ENCODE data around the gene SLC16A10. TPM values are rescaled to one million over a fixed set of nuclear protein-coding genes. Genes with fewer than 3 reads are reported as not detected.

SLC16A10 gene
- total and polyA plus RNA-seq, 2 experiments from 2014 or later: 12.1 to 30.9 TPM

- H3K36me3 ChIP-seq (ENCODE audit: insufficient read depth): no peaks in the 10 kb centered on the region
- ATAC-seq (no peak), DNase-seq (ENCODE audit: low spot score) (no peak)
- TF ChIP-seq CTCF (conservative IDR thresholded peaks at IDR 0.05; ENCODE audit: low read depth in 2 of 2) (no peak), CREB1 (CRISPR knock-in tag; IDR thresholded peaks at IDR 0.05; ENCODE audit: low read depth) (no peak), ETS1 (IDR thresholded peaks at IDR 0.05) (no peak), NANOG (IDR thresholded peaks at IDR 0.05; ENCODE audit: borderline replicate concordance) (no peak), EZH2 (IDR thresholded peaks at IDR 0.05; ENCODE audit: low read depth, unreplicated experiment) (no peak), POLR2AphosphoS5 (IDR thresholded peaks at IDR 0.05; ENCODE audit: low read depth) (no peak)
- TF ChIP-seq, protein P1, sequence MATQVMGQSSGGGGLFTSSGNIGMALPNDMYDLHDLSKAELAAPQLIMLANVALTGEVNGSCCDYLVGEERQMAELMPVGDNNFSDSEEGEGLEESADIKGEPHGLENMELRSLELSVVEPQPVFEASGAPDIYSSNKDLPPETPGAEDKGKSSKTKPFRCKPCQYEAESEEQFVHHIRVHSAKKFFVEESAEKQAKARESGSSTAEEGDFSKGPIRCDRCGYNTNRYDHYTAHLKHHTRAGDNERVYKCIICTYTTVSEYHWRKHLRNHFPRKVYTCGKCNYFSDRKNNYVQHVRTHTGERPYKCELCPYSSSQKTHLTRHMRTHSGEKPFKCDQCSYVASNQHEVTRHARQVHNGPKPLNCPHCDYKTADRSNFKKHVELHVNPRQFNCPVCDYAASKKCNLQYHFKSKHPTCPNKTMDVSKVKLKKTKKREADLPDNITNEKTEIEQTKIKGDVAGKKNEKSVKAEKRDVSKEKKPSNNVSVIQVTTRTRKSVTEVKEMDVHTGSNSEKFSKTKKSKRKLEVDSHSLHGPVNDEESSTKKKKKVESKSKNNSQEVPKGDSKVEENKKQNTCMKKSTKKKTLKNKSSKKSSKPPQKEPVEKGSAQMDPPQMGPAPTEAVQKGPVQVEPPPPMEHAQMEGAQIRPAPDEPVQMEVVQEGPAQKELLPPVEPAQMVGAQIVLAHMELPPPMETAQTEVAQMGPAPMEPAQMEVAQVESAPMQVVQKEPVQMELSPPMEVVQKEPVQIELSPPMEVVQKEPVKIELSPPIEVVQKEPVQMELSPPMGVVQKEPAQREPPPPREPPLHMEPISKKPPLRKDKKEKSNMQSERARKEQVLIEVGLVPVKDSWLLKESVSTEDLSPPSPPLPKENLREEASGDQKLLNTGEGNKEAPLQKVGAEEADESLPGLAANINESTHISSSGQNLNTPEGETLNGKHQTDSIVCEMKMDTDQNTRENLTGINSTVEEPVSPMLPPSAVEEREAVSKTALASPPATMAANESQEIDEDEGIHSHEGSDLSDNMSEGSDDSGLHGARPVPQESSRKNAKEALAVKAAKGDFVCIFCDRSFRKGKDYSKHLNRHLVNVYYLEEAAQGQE (IDR thresholded peaks at IDR 0.05; ENCODE audit: unreplicated experiment): no peak
- TF ChIP-seq, protein P2, sequence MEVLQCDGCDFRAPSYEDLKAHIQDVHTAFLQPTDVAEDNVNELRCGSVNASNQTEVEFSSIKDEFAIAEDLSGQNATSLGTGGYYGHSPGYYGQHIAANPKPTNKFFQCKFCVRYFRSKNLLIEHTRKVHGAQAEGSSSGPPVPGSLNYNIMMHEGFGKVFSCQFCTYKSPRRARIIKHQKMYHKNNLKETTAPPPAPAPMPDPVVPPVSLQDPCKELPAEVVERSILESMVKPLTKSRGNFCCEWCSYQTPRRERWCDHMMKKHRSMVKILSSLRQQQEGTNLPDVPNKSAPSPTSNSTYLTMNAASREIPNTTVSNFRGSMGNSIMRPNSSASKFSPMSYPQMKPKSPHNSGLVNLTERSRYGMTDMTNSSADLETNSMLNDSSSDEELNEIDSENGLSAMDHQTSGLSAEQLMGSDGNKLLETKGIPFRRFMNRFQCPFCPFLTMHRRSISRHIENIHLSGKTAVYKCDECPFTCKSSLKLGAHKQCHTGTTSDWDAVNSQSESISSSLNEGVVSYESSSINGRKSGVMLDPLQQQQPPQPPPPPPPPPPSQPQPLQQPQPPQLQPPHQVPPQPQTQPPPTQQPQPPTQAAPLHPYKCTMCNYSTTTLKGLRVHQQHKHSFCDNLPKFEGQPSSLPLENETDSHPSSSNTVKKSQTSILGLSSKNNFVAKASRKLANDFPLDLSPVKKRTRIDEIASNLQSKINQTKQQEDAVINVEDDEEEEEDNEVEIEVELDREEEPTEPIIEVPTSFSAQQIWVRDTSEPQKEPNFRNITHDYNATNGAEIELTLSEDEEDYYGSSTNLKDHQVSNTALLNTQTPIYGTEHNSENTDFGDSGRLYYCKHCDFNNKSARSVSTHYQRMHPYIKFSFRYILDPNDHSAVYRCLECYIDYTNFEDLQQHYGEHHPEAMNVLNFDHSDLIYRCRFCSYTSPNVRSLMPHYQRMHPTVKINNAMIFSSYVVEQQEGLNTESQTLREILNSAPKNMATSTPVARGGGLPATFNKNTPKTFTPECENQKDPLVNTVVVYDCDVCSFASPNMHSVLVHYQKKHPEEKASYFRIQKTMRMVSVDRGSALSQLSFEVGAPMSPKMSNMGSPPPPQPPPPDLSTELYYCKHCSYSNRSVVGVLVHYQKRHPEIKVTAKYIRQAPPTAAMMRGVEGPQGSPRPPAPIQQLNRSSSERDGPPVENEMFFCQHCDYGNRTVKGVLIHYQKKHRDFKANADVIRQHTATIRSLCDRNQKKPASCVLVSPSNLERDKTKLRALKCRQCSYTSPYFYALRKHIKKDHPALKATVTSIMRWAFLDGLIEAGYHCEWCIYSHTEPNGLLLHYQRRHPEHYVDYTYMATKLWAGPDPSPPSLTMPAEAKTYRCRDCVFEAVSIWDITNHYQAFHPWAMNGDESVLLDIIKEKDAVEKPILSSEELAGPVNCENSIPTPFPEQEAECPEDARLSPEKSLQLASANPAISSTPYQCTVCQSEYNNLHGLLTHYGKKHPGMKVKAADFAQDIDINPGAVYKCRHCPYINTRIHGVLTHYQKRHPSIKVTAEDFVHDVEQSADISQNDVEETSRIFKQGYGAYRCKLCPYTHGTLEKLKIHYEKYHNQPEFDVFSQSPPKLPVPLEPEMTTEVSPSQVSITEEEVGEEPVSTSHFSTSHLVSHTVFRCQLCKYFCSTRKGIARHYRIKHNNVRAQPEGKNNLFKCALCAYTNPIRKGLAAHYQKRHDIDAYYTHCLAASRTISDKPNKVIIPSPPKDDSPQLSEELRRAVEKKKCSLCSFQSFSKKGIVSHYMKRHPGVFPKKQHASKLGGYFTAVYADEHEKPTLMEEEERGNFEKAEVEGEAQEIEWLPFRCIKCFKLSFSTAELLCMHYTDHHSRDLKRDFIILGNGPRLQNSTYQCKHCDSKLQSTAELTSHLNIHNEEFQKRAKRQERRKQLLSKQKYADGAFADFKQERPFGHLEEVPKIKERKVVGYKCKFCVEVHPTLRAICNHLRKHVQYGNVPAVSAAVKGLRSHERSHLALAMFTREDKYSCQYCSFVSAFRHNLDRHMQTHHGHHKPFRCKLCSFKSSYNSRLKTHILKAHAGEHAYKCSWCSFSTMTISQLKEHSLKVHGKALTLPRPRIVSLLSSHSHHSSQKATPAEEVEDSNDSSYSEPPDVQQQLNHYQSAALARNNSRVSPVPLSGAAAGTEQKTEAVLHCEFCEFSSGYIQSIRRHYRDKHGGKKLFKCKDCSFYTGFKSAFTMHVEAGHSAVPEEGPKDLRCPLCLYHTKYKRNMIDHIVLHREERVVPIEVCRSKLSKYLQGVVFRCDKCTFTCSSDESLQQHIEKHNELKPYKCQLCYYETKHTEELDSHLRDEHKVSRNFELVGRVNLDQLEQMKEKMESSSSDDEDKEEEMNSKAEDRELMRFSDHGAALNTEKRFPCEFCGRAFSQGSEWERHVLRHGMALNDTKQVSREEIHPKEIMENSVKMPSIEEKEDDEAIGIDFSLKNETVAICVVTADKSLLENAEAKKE (CRISPR knock-in tag; IDR thresholded peaks at IDR 0.05): no peak
- peaks cover 5% of the 10 kb centered on the region for H3K4me1 ChIP-seq (ENCODE audit: insufficient read depth)
- H3K79me2 ChIP-seq (replicated peaks; ENCODE audit: insufficient read depth): no peaks in the 10 kb centered on the region
- Mint-ChIP-seq H3K9me3 (no peaks in the 10 kb centered on the region), H3K4me1 (peaks cover 3% of the 10 kb centered on the region; the same call in 1 of the 3 replicates), H3K27ac (no peak overlapping the region), H3K36me3 (ENCODE audit: low read depth) (no peaks in the 10 kb centered on the region), H3K27me3 (ENCODE audit: insufficient read depth, low read depth, poor library complexity) (peaks cover 3% of the 10 kb centered on the region), H3K4me3 (no peak overlapping the region)
- no peak overlapping the region for H3K27ac ChIP-seq (ENCODE audit: low read depth)
- H3K4me3 ChIP-seq: no peak overlapping the region
- H3K9me2 ChIP-seq (ENCODE audit: insufficient read depth): no peaks in the 10 kb centered on the region
- peak overlapping the region; percentile 52; the same call in 1 of the 2 replicates for H2AFZ ChIP-seq
- no peaks in the 10 kb centered on the region for H3F3A ChIP-seq (replicated peaks; ENCODE audit: low read depth)
- no peaks in the 10 kb centered on the region for H3K27me3 ChIP-seq (ENCODE audit: insufficient read depth)
- H3K4me2 ChIP-seq: no peak overlapping the region
- H4K20me1 ChIP-seq (replicated peaks; ENCODE audit: insufficient read depth): no peaks in the 10 kb centered on the region
Measured at GRCh38 chr6:111076024-111076695, 11.1 kb upstream of the SLC16A10 start.

All from GM23338 (cell line).